Endometrial microvascular endothelial cells (primary cell): ENCODE measurements around the gene BMPR1A. TPM values are rescaled to one million over a fixed set of nuclear protein-coding genes. Genes with fewer than 3 reads are reported as not detected.

ENCODE experiments used
- in situ Hi-C: cut with HindIII; loops from 2 replicates; pipeline ENCODE4 v1.10.0; 2017; ENCODE audit warnings: low sequenced_read_pairs, low pct_unique_long_range_greater_than_20kb; ENCODE audit errors: inconsistent ontology term
- total RNA-seq: library from RNA; depleted of rRNA; stranded (reverse); fragments of >200 nt; gene quantifications from one replicate; pipeline ENCODE4 v1.2.3, GENCODE V29; 2015; ENCODE audit errors: inconsistent ontology term

BMPR1A gene
- total RNA-seq, 1 donor from 2014 or later = 0.28 TPM

GRCh38 chr10:86757113-86757972 lies 924 bp downstream of the BMPR1A start:
- in situ Hi-C loops = no loop called here

- in situ Hi-C loops = no loop called here
Observed at GRCh38 chr10:86758189-86759072, 2.0 kb downstream of the BMPR1A start.

GRCh38 chr10:86759073-86759672 lies 2.8 kb downstream of the BMPR1A start:
- in situ Hi-C loops = no loop called here

- in situ Hi-C loops = no loop called here
Observed at GRCh38 chr10:86763404-86763803, 7.0 kb downstream of the BMPR1A start.

GRCh38 chr10:86765548-86765947 lies 9.1 kb downstream of the BMPR1A start:
- in situ Hi-C loops = no loop called here

- in situ Hi-C loops = no loop called here
Observed at GRCh38 chr10:86768412-86769062, 12.1 kb downstream of the BMPR1A start.

- in situ Hi-C loops = no loop called here
Observed at GRCh38 chr10:86769991-86770390, 13.6 kb downstream of the BMPR1A start.

- in situ Hi-C loops = no loop called here
Observed at GRCh38 chr10:86770412-86770960, 14.1 kb downstream of the BMPR1A start.

GRCh38 chr10:86773498-86773897 lies 17.1 kb downstream of the BMPR1A start:
- in situ Hi-C loops = no loop called here

- in situ Hi-C loops = no loop called here
Observed at GRCh38 chr10:86775056-86775869, 18.8 kb downstream of the BMPR1A start.

- in situ Hi-C loops = no loop called here
Observed at GRCh38 chr10:86775870-86776180, 19.4 kb downstream of the BMPR1A start.

- in situ Hi-C loops = no loop called here
Observed at GRCh38 chr10:86779220-86780017, 23.0 kb downstream of the BMPR1A start.

- in situ Hi-C loops = no loop called here
Observed at GRCh38 chr10:86782701-86783418, 26.4 kb downstream of the BMPR1A start.

GRCh38 chr10:86785037-86785436 lies 28.6 kb downstream of the BMPR1A start:
- in situ Hi-C loops = no loop called here

- in situ Hi-C loops = no loop called here
Observed at GRCh38 chr10:86785968-86786367, 29.5 kb downstream of the BMPR1A start.

GRCh38 chr10:86786368-86786767 lies 29.9 kb downstream of the BMPR1A start:
- in situ Hi-C loops = no loop called here

- in situ Hi-C loops = no loop called here
Observed at GRCh38 chr10:86790394-86790793, 34.0 kb downstream of the BMPR1A start.
